Stimulated activated effector memory CD8-positive, alpha-beta T cell treated with anti-CD3 and anti-CD28 coated beads, Interleukin-12 subunit alpha, Interleukin-12 subunit beta, amount 100 ng/mL, for 72 hours (primary cell): ENCODE results near the gene FBLN7.

Experiments used
- ATAC-seq: fragments of 150-1000 bp; cut with Tn5 transposase; 2 replicates; pipeline ENCODE4 v1.10.0; 2021
- DNase-seq, 2 donors: peaks; one replicate each; pipeline ENCODE4 v3.0.0; 2021 to 2022; ENCODE audit warnings: low spot score in 2 of 2
- H3K27ac Mint-ChIP-seq: one replicate; pipeline ENCODE4 v1.8.0; 2022; ENCODE audit warnings: mild to moderate bottlenecking, mixed read lengths
- H3K36me3 Mint-ChIP-seq: one replicate; pipeline ENCODE4 v1.8.0; 2022; ENCODE audit warnings: mild to moderate bottlenecking, mixed read lengths
- H3K4me1 Mint-ChIP-seq: one replicate; pipeline ENCODE4 v1.8.0; 2022; ENCODE audit warnings: mixed read lengths
- H3K4me3 Mint-ChIP-seq: one replicate; pipeline ENCODE4 v1.8.0; 2022; ENCODE audit warnings: mild to moderate bottlenecking, mixed read lengths
- H3K9me3 Mint-ChIP-seq: one replicate; pipeline ENCODE4 v1.8.0; 2022; ENCODE audit warnings: mixed read lengths

FBLN7 gene

GRCh38 chr2:112181571-112182290 lies 43.5 kb downstream of the FBLN7 start:
- Mint-ChIP-seq H3K4me1 (peaks cover 12% of the 10 kb centered on the region), H3K36me3 (no peaks in the 10 kb centered on the region), H3K4me3 (peak overlapping the region; percentile 15), H3K9me3 (no peaks in the 10 kb centered on the region), H3K27ac (no peak overlapping the region)
- DNase-seq (no peak), ATAC-seq (peak; percentile 63)

- ATAC-seq (peak; percentile 27), DNase-seq (no peak)
- no peak overlapping the region for H3K27ac Mint-ChIP-seq
- H3K36me3 Mint-ChIP-seq = no peaks in the 10 kb centered on the region
- H3K9me3 Mint-ChIP-seq = no peaks in the 10 kb centered on the region
- peaks cover 17% of the 10 kb centered on the region for H3K4me1 Mint-ChIP-seq
- peak overlapping the region; percentile 15 for H3K4me3 Mint-ChIP-seq
These were observed 44.4 kb downstream of the FBLN7 start for GRCh38 chr2:112182581-112183034.

- Mint-ChIP-seq H3K4me3 (peak overlapping the region; percentile 13), H3K4me1 (peaks cover 25% of the 10 kb centered on the region), H3K27ac (peak overlapping the region; percentile 72), H3K9me3 (no peaks in the 10 kb centered on the region), H3K36me3 (peaks cover 7% of the 10 kb centered on the region)
- ATAC-seq = no peak
- DNase-seq = no peak
These were observed 45.3 kb downstream of the FBLN7 start for GRCh38 chr2:112183327-112184025.

- Mint-ChIP-seq H3K9me3 (no peaks in the 10 kb centered on the region), H3K36me3 (peaks cover 7% of the 10 kb centered on the region), H3K4me1 (peaks cover 31% of the 10 kb centered on the region), H3K4me3 (peak overlapping the region; percentile 13), H3K27ac (peak overlapping the region; percentile 72)
- no peak for DNase-seq
- no peak for ATAC-seq
These were observed 45.9 kb downstream of the FBLN7 start for GRCh38 chr2:112184121-112184520.

- no peak overlapping the region for H3K4me3 Mint-ChIP-seq
- H3K4me1 Mint-ChIP-seq = peaks cover 31% of the 10 kb centered on the region
- peaks cover 7% of the 10 kb centered on the region for H3K36me3 Mint-ChIP-seq
- H3K9me3 Mint-ChIP-seq = no peaks in the 10 kb centered on the region
- ATAC-seq (no peak), DNase-seq (no peak)
- H3K27ac Mint-ChIP-seq = no peak overlapping the region
These were observed 46.9 kb downstream of the FBLN7 start for GRCh38 chr2:112185131-112185530.

- Mint-ChIP-seq H3K4me1 (peaks cover 31% of the 10 kb centered on the region), H3K36me3 (peaks cover 7% of the 10 kb centered on the region), H3K4me3 (peak overlapping the region; percentile 41), H3K9me3 (no peaks in the 10 kb centered on the region), H3K27ac (peak overlapping the region; percentile 91)
- DNase-seq = no peak
- no peak for ATAC-seq
These were observed 49.0 kb downstream of the FBLN7 start for GRCh38 chr2:112187046-112187715.

GRCh38 chr2:112187805-112188596 lies 49.8 kb downstream of the FBLN7 start:
- DNase-seq (peak; percentile 30 to 72), ATAC-seq (peak; percentile 92)
- Mint-ChIP-seq H3K4me1 (peaks cover 31% of the 10 kb centered on the region), H3K9me3 (no peaks in the 10 kb centered on the region), H3K36me3 (peaks cover 7% of the 10 kb centered on the region), H3K4me3 (peak overlapping the region; percentile 41), H3K27ac (peak overlapping the region; percentile 91)

GRCh38 chr2:112189001-112189556 lies 50.9 kb downstream of the FBLN7 start:
- peaks cover 20% of the 10 kb centered on the region for H3K4me1 Mint-ChIP-seq
- ATAC-seq (no peak), DNase-seq (no peak)
- H3K36me3 Mint-ChIP-seq = peaks cover 7% of the 10 kb centered on the region
- H3K9me3 Mint-ChIP-seq = no peaks in the 10 kb centered on the region
- H3K27ac Mint-ChIP-seq = peak overlapping the region; percentile 91
- no peak overlapping the region for H3K4me3 Mint-ChIP-seq

- ATAC-seq = no peak
- H3K27ac Mint-ChIP-seq = no peak overlapping the region
- H3K9me3 Mint-ChIP-seq = no peaks in the 10 kb centered on the region
- H3K36me3 Mint-ChIP-seq = no peaks in the 10 kb centered on the region
- peaks cover under 1% of the 10 kb centered on the region for H3K4me1 Mint-ChIP-seq
- H3K4me3 Mint-ChIP-seq = no peak overlapping the region
- DNase-seq = no peak
These were observed 55.8 kb downstream of the FBLN7 start for GRCh38 chr2:112194028-112194427.

- Mint-ChIP-seq H3K9me3 (no peaks in the 10 kb centered on the region), H3K4me1 (no peaks in the 10 kb centered on the region), H3K4me3 (no peak overlapping the region), H3K27ac (no peak overlapping the region), H3K36me3 (no peaks in the 10 kb centered on the region)
- ATAC-seq (no peak), DNase-seq (no peak)
These were observed 56.3 kb downstream of the FBLN7 start for GRCh38 chr2:112194482-112194881.

GRCh38 chr2:112195167-112195766 lies 57.1 kb downstream of the FBLN7 start:
- no peak overlapping the region for H3K4me3 Mint-ChIP-seq
- H3K27ac Mint-ChIP-seq = no peak overlapping the region
- no peaks in the 10 kb centered on the region for H3K4me1 Mint-ChIP-seq
- DNase-seq (no peak), ATAC-seq (no peak)
- no peaks in the 10 kb centered on the region for H3K36me3 Mint-ChIP-seq
- no peaks in the 10 kb centered on the region for H3K9me3 Mint-ChIP-seq

GRCh38 chr2:112195950-112196349 lies 57.8 kb downstream of the FBLN7 start:
- ATAC-seq = no peak

GRCh38 chr2:112197868-112198267 lies 59.7 kb downstream of the FBLN7 start:
- ATAC-seq (no peak), DNase-seq (no peak)
- Mint-ChIP-seq H3K27ac (no peak overlapping the region), H3K4me3 (no peak overlapping the region), H3K36me3 (no peaks in the 10 kb centered on the region), H3K9me3 (no peaks in the 10 kb centered on the region), H3K4me1 (no peaks in the 10 kb centered on the region)

More at GRCh38 chr2:112195950-112196349, 57.8 kb downstream of the FBLN7 start:
- H3K27ac Mint-ChIP-seq = no peak overlapping the region
- H3K36me3 Mint-ChIP-seq = no peaks in the 10 kb centered on the region
- no peak for DNase-seq
- H3K9me3 Mint-ChIP-seq = no peaks in the 10 kb centered on the region
- H3K4me1 Mint-ChIP-seq = no peaks in the 10 kb centered on the region
- H3K4me3 Mint-ChIP-seq = no peak overlapping the region

GRCh38 chr2:112198780-112199179 lies 60.6 kb downstream of the FBLN7 start:
- DNase-seq (no peak), ATAC-seq (no peak)
- Mint-ChIP-seq H3K9me3 (no peaks in the 10 kb centered on the region), H3K36me3 (no peaks in the 10 kb centered on the region), H3K27ac (no peak overlapping the region), H3K4me1 (no peaks in the 10 kb centered on the region), H3K4me3 (no peak overlapping the region)
